HG02870 (cell line): Measurements from ENCODE around the gene NPEPL1.

ENCODE experiments used
- ATAC-seq: cut with Tn5 transposase; IDR thresholded peaks from one replicate; pipeline ENCODE4 v1.9.1; 2021; ENCODE audit warnings: mild to moderate bottlenecking, moderate library complexity; ENCODE audit not compliant: unreplicated experiment

Gene NPEPL1

DNA sequence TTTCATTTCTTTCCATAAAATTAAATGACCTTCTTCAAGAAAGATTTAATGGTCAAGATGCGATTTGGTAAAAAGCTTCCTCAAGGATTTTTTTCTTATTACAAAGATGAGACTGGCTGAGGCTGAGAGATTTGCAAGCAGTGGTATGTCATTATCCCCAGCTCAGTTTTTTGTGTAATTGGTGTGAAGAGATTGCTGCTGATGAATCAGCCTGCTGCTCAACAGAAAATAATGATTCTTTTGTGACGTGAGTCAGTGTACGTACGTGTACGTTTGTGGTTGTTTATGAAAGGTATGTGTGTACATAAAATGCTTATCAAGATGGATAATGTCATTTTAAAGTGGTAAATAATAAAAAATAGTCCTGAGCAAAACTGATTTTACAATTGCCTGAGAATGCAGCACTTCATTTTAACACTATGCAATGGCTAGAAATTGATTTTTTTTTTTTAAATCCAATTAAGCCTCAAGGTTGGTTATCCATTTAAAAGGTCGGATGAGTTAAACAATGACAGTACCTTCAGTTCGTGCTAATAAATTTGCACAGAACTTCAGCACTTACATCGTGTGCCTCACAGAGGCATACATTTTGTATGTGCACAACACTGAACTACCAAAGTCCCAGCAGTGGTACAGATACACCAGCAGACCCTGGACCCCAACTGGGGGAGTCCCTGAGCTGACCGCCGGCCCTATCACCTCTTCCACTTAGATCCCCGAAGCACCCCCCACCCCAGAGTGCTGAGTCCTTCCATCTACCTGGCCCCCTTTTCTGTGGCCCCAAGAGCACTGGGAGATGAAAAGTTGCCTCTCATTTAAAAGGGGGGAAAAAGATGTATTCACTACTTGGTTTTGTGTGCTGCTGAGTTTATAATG, 9.7 kb upstream of the NPEPL1 start:
- no peak for ATAC-seq

DNA sequence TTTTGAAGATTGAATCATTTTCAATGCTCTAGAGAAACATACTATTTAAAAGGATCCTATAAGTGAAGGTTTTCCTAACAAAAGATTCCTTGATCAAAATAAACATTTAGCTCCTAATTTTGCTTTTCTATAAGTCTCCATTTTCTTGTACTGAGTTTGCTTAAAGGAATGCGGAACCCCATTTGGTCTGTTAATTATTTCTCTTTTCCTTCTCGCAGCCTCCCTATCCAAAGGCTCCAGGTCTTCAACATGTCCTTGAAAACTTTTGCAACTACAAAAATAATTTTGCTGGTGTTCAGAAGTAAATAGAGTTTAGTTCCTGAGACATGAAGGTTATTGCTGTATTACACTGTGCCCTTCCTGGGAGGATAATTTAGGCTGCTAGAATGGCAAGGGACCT, 8.3 kb upstream of the NPEPL1 start:
- ATAC-seq: no peak

GRCh38 chr20:58685988-58686387, 6.6 kb upstream of the NPEPL1 start:
- no peak for ATAC-seq

DNA sequence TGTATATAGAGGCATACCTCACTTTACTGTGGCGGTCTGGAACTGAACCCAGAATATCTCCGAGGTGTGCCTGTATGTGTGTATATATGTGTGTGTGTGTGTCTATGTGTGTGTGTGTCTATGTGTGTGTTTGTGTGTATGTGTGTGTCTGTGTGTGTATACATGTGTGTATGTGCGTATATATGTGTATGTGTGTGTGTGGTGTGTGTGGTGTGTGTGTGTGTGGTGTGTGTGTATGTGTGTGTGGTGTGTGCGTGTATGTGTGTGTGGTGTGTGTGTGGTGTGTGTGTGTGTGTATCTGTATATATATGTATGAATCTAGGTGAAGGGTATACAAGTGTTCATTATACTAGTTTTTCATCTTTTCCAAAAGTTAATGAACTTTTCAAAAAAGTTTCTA, 4.2 kb upstream of the NPEPL1 start:
- no peak for ATAC-seq

GRCh38 chr20:58688840-58689239, 3.8 kb upstream of the NPEPL1 start:
- ATAC-seq: no peak

DNA sequence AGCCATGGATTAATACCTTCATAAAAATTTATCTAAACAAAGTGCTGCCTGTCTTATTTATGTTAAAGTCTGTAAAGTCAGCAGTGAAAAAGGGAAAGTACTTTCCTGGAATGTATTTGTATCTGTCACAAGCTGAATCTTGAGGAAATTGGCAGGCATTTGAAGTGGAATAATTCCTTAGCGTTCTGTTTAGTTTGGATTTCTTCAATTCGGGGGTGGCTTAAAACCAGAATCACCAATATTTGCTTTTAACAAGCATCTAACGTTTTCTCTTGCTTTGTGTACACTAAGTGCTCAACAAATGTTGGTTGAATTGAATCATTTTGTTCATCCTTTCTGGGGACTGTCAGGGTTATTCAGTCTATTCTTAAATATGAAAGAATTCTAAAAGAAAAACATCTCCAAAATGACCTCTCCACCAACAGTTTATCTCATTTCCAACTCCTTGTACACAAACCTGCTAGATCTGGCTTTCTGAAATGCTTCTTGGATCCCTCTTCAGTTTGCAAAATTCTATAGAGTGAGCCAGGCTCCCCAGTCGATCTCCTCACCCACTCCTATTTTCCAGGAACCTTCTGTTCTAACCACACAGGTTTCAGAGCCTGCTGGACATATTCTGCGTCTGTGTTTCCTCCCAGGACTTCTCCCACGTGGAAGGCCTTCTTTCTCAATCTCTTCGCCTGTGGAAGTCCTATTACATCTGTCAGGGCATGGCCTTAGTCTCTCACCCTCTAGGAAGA, 2.0 kb upstream of the NPEPL1 start:
- ATAC-seq: no peak

DNA sequence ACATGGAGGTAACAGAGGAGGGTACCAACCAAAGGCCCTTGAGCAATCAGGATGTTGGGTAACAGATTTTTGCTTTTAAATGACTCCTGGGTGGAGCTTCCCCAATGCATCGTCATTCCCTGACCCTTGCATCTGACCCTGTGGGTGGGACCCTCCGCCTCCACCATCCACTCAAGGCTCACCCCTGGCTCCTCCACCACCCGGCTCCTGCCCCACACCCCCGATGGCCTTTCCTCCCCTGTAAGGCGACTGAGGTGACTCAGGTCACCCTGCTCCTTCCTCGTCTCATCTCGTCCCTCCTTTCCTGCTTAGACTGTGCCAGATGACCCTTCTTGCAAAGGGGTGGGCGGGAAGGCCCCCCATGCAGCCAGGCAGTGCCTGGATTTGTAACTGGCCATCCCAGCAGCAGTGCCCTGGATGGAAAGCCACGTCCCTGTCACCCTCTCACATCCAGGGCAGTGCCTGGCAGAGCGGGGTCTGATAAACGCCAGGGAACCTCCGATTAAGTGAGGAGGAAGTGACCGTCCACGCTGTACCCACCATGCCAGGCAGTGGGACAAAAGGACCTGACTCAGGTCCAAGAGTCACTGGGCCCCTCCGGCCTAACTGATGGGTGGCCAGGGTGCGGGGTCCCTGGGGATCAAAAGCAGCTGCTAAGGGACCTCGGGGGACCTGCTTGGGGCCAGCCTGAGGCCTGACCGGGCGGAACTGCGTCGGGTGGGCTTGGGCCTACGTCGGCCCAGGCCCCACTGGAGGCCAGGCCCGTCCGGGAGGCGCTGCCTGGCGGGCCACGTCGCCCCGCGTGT, 624 bp upstream of the NPEPL1 start:
- ATAC-seq: no peak

- no peak for ATAC-seq
Observed at GRCh38 chr20:58693226-58694006, 816 bp downstream of the NPEPL1 start.

DNA sequence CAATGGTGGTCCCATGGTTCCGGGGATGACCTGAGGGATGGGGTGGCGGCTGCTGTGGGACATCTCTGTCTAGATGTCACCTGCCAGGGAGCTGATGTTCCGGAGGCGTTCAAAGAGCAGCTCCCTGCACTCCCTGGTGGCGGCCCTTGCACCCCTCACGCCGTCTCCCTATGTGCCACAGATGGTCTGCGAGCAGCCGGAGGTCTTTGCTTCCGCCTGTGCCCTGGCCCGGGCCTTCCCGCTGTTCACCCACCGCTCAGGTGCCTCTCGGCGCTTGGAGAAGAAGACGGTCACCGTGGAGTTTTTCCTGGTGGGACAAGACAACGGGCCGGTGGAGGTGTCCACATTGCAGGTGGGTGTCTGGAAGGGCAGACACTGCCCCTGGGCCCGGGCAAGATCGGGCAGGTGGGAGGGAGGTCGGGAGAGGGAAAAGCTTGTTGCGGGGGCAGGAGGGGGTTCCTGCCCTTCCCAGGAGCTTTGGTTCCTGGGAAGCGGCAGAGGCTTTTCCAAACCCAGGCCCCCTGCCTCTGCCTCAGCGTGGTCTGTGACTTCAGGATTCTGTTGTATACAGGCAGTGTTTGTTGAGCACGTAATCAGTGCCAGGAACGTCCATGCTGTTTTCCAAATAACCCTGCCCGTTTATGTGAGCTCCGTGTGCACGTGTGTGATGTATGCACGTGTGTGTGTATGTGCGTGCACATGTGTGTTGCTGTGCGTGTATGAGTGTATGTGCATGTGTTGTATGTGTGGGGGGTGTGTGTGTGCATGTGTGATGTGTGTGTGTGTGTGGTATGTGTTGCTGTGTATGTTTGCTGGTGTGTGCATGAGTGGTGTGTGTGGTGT, 1.9 kb downstream of the NPEPL1 start:
- no peak for ATAC-seq

DNA sequence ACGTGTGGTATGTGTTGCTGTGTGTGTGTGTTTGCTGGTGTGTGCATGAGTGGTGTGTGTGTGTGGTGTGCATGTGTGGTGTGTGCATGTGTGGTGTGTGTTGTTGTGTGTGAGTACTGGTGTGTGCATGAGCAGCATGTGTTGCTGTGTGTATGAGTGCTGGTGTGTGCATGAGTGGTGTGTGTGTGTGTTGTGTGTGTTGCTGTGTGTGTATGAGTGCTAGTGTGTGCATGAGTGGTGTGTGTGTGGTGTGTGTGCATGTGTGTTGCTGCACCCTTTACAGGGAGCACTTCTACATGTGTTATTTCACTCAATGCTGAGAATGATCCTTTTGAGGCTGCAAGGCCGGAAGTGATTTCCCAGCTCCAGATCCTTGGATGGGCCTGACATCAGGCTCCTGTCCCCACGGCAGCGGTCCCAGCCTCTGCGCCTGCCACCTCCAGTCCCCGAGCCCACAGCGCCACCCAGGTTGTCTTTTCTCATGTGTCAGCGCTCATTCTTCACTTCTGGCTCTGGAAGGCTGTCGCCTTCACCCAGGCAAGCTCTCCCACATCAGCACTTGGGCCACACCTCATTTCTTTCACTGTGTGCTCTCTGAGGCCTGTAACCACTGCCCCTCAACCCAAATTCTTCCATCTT, 2.6 kb downstream of the NPEPL1 start:
- no peak for ATAC-seq

DNA sequence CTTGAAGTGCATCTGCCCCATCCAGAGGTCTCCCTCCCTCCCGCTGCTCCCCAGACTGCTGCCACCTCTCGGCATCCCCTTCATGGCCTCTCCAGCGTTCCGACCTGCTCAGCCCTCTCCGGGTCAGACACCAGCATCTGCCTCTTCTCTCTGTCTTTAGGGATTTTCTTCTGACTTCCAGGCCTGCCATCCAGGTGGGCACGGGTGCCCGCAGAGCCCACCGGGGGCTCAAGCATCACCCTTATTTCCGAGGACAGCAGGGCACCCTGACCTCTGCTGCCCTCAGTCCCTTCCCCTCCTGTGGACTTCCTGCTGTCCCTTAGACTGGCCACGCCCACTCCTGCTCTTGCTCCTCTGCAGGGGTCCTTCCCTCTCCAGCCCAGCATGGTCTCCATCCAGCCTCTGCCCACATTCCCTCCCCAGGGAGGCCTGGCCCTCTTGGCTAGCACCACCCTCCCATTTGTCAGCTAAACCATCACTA, 3.3 kb downstream of the NPEPL1 start:
- ATAC-seq: no peak

GRCh38 chr20:58696411-58696961, 3.9 kb downstream of the NPEPL1 start:
- no peak for ATAC-seq

DNA sequence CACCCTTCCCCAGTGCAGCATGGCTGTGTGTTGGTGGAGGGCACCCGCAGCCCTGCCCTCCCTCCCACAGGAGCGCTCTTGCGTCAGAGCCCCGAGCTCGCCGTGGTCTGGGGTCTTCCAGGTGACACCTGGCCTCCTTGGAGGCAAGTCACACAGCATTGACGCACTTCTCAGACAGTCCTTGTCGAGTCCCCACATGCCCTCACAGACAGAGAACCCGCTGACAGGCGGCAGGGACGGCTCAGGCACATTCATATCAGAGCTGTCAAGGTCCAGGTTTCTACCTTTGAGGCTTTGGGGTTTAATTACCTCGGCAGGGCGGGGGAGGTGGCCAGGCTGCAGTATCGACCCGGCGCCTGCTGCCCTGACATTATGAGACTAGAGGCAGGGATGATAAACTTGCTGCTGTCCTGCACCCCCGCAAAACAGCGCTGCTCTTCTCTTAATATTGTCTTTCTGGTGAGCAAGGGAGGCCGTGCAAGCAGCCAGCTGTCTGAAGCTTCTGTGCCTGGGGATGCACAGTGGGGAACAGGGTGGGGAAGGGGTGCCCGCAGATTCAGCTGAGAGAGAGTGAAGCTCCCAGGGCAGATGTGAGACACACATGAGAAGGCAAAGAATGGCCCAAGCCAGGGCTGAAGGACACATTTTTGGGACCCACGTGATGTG, 4.7 kb downstream of the NPEPL1 start:
- ATAC-seq: no peak

DNA sequence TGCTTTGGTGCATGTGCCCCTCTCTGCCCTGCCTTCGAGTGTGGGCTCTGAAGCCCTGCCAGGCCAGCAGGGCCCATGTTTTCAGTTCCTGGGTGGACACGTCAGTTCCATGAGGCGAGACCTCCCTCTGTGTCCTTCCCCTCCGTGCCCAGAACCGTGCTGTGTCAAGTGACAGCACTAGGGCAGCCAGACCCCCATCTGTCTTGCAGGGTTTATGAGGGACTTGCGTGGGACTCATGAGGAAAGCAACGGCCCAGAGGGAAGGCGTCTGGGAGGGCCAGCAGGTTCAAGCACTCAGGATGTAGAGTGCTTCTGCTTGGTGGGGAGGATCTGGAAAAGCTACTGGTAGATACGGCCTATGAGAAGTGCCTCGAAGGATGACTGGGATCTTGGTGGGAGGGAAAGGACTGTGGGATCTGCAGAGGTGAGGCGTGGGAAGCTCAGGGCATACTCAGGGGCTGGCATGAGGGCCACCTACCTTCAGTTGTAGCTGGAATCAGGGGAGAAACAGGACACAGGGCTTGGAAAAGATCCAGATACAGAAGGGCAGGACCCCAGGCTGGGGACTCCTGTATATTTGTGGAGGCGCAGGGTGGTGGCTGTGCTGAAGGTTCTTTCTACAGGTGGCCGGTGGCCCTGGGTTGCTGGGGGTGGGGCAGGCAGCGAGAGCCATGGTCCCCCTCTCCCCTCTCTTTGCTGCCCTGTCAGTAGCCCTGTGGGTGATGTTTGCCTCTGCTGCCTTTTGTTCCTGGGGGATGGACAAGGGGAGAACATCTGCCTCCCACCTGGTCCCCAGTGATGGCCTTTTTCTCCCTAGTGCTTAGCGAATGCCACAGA, 5.5 kb downstream of the NPEPL1 start:
- no peak for ATAC-seq

DNA sequence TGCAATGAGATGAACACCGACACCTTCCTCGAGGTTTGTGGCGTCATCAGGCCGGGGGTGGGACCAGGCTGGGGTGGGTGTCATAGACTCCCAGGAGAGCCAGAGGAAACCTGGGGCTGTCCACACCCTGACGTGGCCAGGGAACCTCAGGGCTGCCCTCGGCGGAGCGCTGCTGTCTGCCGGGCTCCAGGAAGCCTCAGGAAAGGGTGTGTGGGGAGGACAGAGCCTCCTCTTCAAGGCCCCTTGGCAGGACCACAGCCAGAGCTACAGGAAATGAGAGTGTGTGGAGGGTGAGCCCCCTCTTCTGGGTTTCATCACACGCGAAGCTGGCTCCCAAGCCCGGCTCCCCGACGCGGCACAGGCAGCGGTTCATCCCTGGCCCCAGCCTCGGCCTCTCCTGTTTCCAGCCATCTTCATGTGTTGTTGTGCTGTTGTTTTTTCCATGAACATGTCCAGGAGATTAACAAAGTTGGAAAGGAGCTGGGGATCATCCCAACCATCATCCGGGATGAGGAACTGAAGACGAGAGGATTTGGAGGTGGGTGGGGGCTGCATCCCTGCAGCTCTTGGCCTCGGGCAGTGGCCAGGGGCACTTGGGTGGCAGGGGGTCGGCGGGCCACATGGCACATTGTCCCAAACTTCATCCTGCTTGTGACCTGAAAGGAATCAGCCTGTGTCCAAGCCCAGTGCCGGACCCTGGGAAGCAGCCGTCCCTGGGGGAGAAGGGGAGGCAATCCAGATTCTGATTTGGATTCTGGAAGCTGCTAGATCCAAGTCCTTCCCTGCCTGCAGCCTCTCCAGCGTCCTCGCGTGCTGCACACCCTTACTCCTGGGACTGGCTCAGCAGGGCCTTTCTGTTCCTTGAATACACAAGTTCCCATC, 6.4 kb downstream of the NPEPL1 start:
- ATAC-seq: no peak

DNA sequence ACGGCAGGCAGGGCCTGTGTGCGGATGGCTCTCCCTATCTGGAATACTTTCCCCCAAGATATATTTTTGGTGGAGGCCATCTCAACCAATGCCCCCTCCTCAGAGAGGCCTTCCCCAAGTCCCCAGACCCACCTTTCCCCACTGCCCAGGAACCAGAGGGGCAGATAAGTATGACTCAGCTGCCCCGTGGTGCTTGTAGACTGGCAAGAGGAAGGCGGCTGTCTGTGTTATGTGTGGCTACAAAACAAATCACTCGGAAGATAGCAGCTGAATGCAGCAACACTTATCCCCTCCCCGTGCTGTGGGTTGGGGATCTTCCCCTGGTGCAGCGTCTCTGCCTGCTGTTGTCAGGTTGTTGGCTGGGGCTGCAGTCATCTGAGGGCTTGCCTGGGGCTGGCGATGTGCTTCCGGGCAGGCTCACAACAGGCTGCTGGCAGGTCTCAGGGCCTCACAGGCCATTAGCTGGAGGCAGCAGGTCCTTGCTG, 7.1 kb downstream of the NPEPL1 start:
- ATAC-seq: no peak
